Psoas muscle (tissue), 8 donors: ENCODE measurements around the gene TEK. TPM values are rescaled to one million over a fixed set of nuclear protein-coding genes. Genes with fewer than 3 reads are reported as not detected.

Experiments used
- ATAC-seq, 4 donors: fragments of 200-7000 bp; cut with Tn5 transposase; one replicate each; pipeline ENCODE4 v1.9.1; 2020; ENCODE audit warnings: moderate library complexity in 3 of 4, mild to moderate bottlenecking in 2 of 4
- DNase-seq, 2 donors: peaks; one replicate each; pipeline ENCODE4 v3.0.0-alpha.2; 2020
- H3K27ac ChIP-seq: fragments of 200-600 bp; one replicate; pipeline ENCODE4 v1.8.0; 2022
- H3K27me3 ChIP-seq, 3 donors: fragments of 200-600 bp in 1 of 3; one replicate each; pipeline versions ENCODE4 v1.6.1 to v1.8.0; 2013 to 2022; ENCODE audit warnings: low read length in 2 of 3, mild to moderate bottlenecking in 2 of 3, moderate library complexity in 1 of 3; ENCODE audit not compliant: insufficient read depth in 3 of 3
- H3K36me3 ChIP-seq, 2 donors: fragments of 200-600 bp in 1 of 2; one replicate each; pipeline versions ENCODE4 v1.6.1 to v1.8.0; 2013 to 2022; ENCODE audit warnings: low read depth in 1 of 2, mild to moderate bottlenecking in 1 of 2, moderate library complexity in 1 of 2; ENCODE audit not compliant: insufficient read depth in 1 of 2
- H3K4me1 ChIP-seq: fragments of 200-600 bp; one replicate; pipeline ENCODE4 v1.8.0; 2022
- H3K4me3 ChIP-seq: fragments of 200-600 bp; one replicate; pipeline ENCODE4 v1.8.0; 2022; ENCODE audit warnings: mild to moderate bottlenecking
- H3K9me3 ChIP-seq: fragments of 200-600 bp; one replicate; pipeline ENCODE4 v1.8.0; 2022
- WGBS, 3 donors: extraction: QIAGEN DNeasy Blood & Tissue Kit; methylation state at CpG; one replicate each; pipeline versions ENCODE4 v1.1.6 to v1.1.7; 2013; 5-methylcytosine and 5-hydroxymethylcytosine counted together
- intact Hi-C, 2 donors: fragments of 100-400 bp; cut with DNase I; formaldehyde crosslinking; loops; one replicate each; pipeline versions ENCODE4 v1.11.0 to v1.14.2; 2022
- polyA plus RNA-seq, 3 donors: library from polyadenylated mRNA; stranded (reverse); fragments of 200-250 nt; gene quantifications; one replicate each; pipeline ENCODE4 v1.2.3, GENCODE V29; 2013
- total RNA-seq, 4 donors: library from RNA; stranded (reverse); fragmentation: NEBNext Ultra II Directional in 2 of 4; extraction: Animal tissue kit (Norgen Biotek cat#: 25700) in 2 of 4; gene quantifications; one replicate each; pipeline versions ENCODE4 v1.2.1 to v1.2.4, GENCODE V29; 2021 to 2023
- TF ChIP-seq, protein P1 (sequence below): fragments of 200-600 bp; IDR thresholded peaks from one replicate; pipeline ENCODE4 v1.8.0; 2022; ENCODE audit warnings: antibody characterized with exemption
- donor health status: healthy with polysubstance abuse.
- donor health status: DM: no; HTN: no; CAD: no; lungs with moderate emphysema.
- donor health status: Bipolar disorder and iron deficiency.
- donor health status: healthy.
- donor health status: DM: yes; HTN: yes; CAD: no.
- donor health status: DM: no; HTN: no; CAD: no.
- donor health status: DM: no; HTN: no; CAD: no.
- donor health status: DM: yes; HTN: yes; CAD: no.

Gene TEK
- total and polyA plus RNA-seq, 7 donors = 4.6 to 14.5 (median 7.1) TPM

DNA sequence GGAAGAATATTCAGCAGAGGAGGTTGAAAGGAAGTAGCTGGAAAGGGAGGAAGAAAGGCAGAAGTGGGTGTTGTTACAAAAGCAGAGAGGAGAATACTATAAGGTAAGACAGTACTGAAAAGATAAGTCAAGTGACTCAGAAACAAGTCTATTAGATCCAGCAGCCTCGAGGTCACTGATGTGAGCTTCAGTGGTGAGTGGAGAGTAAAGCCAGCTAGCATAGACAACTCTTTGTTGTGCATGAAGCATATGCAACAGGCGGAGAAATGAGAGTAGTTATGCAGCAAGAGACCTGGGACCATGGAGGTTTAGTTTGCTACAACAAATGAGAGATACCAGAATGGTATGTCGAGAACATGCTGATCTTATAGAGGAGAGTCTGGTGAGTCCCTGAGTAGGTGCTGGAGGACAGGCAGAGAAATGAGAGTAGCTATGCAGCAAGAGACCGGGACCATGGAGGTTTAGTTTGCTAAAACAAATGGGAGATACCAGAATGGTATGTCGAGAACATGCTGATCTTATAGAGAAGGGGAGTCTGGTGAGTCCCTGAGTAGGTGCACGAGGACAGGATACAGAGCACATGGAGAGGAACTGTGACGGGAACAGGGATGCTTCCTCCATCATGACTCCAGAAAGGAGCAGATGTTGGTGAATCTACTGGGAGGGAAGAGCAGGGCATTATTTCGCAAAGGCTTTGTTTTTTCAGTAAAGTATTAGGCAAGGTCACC, 151.9 kb downstream of the TEK start:
- H3K36me3 ChIP-seq = no peaks in the 10 kb centered on the region
- no peaks in the 10 kb centered on the region for H3K9me3 ChIP-seq
- TF ChIP-seq, protein P1, sequence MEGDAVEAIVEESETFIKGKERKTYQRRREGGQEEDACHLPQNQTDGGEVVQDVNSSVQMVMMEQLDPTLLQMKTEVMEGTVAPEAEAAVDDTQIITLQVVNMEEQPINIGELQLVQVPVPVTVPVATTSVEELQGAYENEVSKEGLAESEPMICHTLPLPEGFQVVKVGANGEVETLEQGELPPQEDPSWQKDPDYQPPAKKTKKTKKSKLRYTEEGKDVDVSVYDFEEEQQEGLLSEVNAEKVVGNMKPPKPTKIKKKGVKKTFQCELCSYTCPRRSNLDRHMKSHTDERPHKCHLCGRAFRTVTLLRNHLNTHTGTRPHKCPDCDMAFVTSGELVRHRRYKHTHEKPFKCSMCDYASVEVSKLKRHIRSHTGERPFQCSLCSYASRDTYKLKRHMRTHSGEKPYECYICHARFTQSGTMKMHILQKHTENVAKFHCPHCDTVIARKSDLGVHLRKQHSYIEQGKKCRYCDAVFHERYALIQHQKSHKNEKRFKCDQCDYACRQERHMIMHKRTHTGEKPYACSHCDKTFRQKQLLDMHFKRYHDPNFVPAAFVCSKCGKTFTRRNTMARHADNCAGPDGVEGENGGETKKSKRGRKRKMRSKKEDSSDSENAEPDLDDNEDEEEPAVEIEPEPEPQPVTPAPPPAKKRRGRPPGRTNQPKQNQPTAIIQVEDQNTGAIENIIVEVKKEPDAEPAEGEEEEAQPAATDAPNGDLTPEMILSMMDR = no peak
- 70 to 81% (median 80%) methylated on average over 8 of the region's 8 CpGs for WGBS, 3 donors
- ATAC-seq = no peak
- H3K4me3 ChIP-seq = no peak overlapping the region
- intact Hi-C loops = no loop called here
- H3K27ac ChIP-seq = no peak overlapping the region
- no peak for DNase-seq
- no peaks in the 10 kb centered on the region for H3K27me3 ChIP-seq
- no peaks in the 10 kb centered on the region for H3K4me1 ChIP-seq

DNA sequence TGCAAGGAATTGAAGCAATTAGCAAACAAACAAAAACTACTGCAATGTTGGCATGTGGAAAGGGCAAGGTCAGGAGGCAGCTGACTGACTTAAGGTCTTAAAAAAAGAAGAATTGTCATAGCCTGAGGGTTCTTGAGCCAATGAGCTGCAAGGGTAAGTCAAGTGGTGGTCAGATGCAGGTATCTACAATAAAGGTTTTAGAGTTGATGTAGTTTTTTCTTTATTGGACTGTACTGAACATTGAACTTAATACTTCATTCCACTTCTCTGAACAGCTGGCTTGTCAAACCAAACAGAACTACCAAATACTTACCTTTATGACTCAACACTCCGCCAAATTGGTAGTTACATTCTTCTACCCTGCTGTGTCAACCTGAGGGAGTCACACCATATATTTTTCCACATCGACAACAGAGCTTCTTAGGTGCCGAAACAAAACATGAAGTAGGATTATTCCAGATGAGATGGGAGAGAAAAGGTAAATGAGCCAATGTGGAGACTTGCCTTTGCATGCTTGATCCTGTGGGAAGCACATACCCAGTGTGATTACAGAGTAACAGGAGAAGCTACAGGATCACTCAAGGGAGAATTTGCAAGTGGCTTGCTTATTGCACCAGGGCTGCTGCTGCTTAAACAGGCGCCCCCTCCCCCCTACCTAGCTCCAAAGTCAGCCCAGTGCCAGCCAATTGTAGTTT, 152.6 kb downstream of the TEK start:
- intact Hi-C loops = no loop called here
- Histone ChIP-seq H3K4me1 (no peaks in the 10 kb centered on the region), H3K27me3 (no peaks in the 10 kb centered on the region), H3K36me3 (no peaks in the 10 kb centered on the region), H3K4me3 (no peak overlapping the region), H3K27ac (no peak overlapping the region), H3K9me3 (no peaks in the 10 kb centered on the region)
- DNase-seq = no peak
- WGBS, 3 donors = 41 to 61% (median 52%) methylated on average over 4 of the region's 4 CpGs
- TF ChIP-seq, protein P1 = no peak
- no peak for ATAC-seq

DNA sequence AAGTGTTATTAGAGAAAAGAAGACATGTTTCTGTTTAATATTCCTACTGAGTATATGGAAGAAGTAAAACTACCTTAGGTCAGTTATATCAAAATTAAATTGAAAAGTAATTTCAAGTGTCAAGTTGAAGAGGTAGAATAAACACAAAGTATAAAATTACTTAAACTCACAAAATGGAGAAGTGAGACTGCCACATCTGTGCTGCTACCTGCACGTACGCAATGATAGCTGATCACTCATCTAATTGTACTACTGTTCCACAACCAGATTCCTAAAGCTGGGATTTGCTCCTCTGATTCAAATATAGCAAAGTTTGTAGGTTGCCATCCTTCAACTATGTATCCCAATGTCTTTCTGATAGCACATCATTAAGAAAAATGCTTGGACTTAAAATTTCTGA, 163.1 kb downstream of the TEK start:
- TF ChIP-seq, protein P1 = no peak
- WGBS, 3 donors = 88 to 95% (median 95%) methylated on average over 2 of the region's 2 CpGs
- intact Hi-C loops = loop anchor here (5.0 to 10.0 kb wide), 2 partner anchors 77 to 235 kb away; no protein-coding TSS in a partner anchor
- ATAC-seq (no peak), DNase-seq (no peak)
- no peaks in the 10 kb centered on the region for H3K27me3 ChIP-seq
- H3K9me3 ChIP-seq = no peaks in the 10 kb centered on the region
- H3K4me1 ChIP-seq = peaks cover 4% of the 10 kb centered on the region
- H3K27ac ChIP-seq = no peak overlapping the region
- no peak overlapping the region for H3K4me3 ChIP-seq
- no peaks in the 10 kb centered on the region for H3K36me3 ChIP-seq

DNA sequence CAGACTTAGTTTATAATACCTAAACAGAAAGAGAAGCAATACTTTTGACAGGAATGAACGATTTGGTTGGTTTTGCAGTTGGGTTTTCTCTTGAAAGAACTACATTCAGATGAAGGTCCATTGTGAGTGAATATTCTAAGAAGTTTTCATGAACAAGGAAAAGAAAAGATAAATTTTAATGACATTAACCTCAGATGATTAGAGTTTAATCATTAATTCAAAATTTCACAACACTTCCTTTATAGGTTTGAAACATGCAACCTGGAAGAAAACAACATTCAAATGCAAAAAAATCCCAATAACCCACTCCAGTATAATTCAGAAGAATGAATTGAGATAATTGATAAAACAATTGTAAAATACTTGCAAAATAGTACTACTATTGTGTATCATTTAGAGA, 164.2 kb downstream of the TEK start:
- H3K36me3 ChIP-seq = no peaks in the 10 kb centered on the region
- H3K9me3 ChIP-seq = no peaks in the 10 kb centered on the region
- no peak for ATAC-seq
- WGBS, 3 donors = 85 to 90% (median 89%) methylated on average over 1 of the region's 1 CpG
- TF ChIP-seq, protein P1 = no peak
- no peak for DNase-seq
- no peaks in the 10 kb centered on the region for H3K27me3 ChIP-seq
- peaks cover 4% of the 10 kb centered on the region for H3K4me1 ChIP-seq
- intact Hi-C loops = loop anchor here (5.0 to 10.0 kb wide), 2 partner anchors 78 to 236 kb away; no protein-coding TSS in a partner anchor
- no peak overlapping the region for H3K4me3 ChIP-seq
- H3K27ac ChIP-seq = no peak overlapping the region
